Upper lobe of left lung (tissue), 4 donors: ENCODE measurements around the gene RRP36.

Experiments
- EP300 ChIP-seq, 4 donors: sonication (generic); formaldehyde crosslinking; IDR thresholded peaks; one replicate each; pipeline ENCODE4 v1.5.1; 2017; ENCODE audit warnings: antibody characterized with exemption in 4 of 4, control low read depth in 2 of 4
- POLR2A ChIP-seq, 4 donors: fragments of 450-650 bp; IDR thresholded peaks; one replicate each; pipeline ENCODE4 v1.5.1; 2016 to 2017; ENCODE audit warnings: antibody characterized with exemption in 4 of 4, mild to moderate bottlenecking in 2 of 4
- POLR2AphosphoS5 ChIP-seq, 2 donors: sonication (generic); formaldehyde crosslinking; IDR thresholded peaks; one replicate each; pipeline ENCODE4 v1.5.1; 2017; ENCODE audit warnings: antibody characterized with exemption in 2 of 2
- TF ChIP-seq, protein P1 (sequence below), 6 experiments: fragments of 450-650 bp in 4 of 6; fragments of 200-600 bp in 2 of 6; sonication (generic) in 2 of 6; IDR thresholded peaks; one replicate each; pipeline ENCODE4 v1.5.1; 2016 to 2019; ENCODE audit warnings: antibody characterized with exemption in 6 of 6

- TF ChIP-seq, protein P1, sequence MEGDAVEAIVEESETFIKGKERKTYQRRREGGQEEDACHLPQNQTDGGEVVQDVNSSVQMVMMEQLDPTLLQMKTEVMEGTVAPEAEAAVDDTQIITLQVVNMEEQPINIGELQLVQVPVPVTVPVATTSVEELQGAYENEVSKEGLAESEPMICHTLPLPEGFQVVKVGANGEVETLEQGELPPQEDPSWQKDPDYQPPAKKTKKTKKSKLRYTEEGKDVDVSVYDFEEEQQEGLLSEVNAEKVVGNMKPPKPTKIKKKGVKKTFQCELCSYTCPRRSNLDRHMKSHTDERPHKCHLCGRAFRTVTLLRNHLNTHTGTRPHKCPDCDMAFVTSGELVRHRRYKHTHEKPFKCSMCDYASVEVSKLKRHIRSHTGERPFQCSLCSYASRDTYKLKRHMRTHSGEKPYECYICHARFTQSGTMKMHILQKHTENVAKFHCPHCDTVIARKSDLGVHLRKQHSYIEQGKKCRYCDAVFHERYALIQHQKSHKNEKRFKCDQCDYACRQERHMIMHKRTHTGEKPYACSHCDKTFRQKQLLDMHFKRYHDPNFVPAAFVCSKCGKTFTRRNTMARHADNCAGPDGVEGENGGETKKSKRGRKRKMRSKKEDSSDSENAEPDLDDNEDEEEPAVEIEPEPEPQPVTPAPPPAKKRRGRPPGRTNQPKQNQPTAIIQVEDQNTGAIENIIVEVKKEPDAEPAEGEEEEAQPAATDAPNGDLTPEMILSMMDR (IDR thresholded peaks at IDR 0.05) = no peak
- no peak for TF ChIP-seq POLR2A (IDR thresholded peaks at IDR 0.05)
- no peak for TF ChIP-seq EP300 (IDR thresholded peaks at IDR 0.05)
- no peak for TF ChIP-seq POLR2AphosphoS5 (IDR thresholded peaks at IDR 0.05)
Measured at GRCh38 chr6:43032326-43032725, 10.9 kb downstream of the RRP36 start.
